CD4-positive, alpha-beta T cell (primary cell): ENCODE results near the gene CLCA2. TPM values are rescaled to one million over a fixed set of nuclear protein-coding genes. Genes with fewer than 3 reads are reported as not detected.

Experiments used
- ATAC-seq: fragments of 200-7000 bp; cut with Tn5 transposase; one replicate; pipeline ENCODE4 v1.10.0; 2022; ENCODE audit warnings: mild to moderate bottlenecking; ENCODE audit not compliant: poor library complexity
- CTCF ChIA-PET: fragments of 350-600 bp; sonication (Branson Sonifier 250); formaldehyde crosslinking; loops from one replicate; lab custom pipeline; 2021; ENCODE audit warnings: antibody characterized with exemption, inconsistent platforms; lab: Charles Lee
- POLR2A ChIA-PET: fragments of 350-600 bp; sonication (Branson Sonifier 250); formaldehyde crosslinking; loops from one replicate; lab custom pipeline; 2021; ENCODE audit warnings: antibody characterized with exemption, inconsistent platforms; lab: Charles Lee
- DNase-seq, 14 experiments: peaks; one replicate each; pipeline ENCODE4 v3.0.0-alpha.2; 2013 to 2020; ENCODE audit warnings: mixed read lengths in 2 of 14
- H3K27ac ChIP-seq, 2 donors: one replicate each; pipeline versions ENCODE4 v1.5.1 to v1.7.0; 2013; ENCODE audit warnings: low read length in 2 of 2, low read depth in 1 of 2, mild to moderate bottlenecking in 1 of 2
- H3K27me3 ChIP-seq, 2 experiments: 1 replicate in 1 of 2; 2 replicates in 1 of 2; pipeline versions ENCODE4 v1.6.1 to v1.7.0; 2013; ENCODE audit warnings: low read length in 2 of 2, control low read depth in 1 of 2, mild to moderate bottlenecking in 1 of 2, moderate library complexity in 1 of 2; ENCODE audit not compliant: insufficient read depth in 2 of 2, control insufficient read depth in 1 of 2
- H3K36me3 ChIP-seq: one replicate; pipeline ENCODE4 v1.6.1; 2013; ENCODE audit warnings: low read length, control low read depth; ENCODE audit not compliant: insufficient read depth
- H3K4me1 ChIP-seq: one replicate; pipeline ENCODE4 v1.6.1; 2013; ENCODE audit warnings: low read length, control low read depth; ENCODE audit not compliant: insufficient read depth
- H3K4me3 ChIP-seq: one replicate; pipeline ENCODE4 v1.5.1; 2013; ENCODE audit warnings: mild to moderate bottlenecking, low read length, moderate library complexity
- H3K9me3 ChIP-seq, 2 experiments: 1 replicate in 1 of 2; 2 replicates in 1 of 2; pipeline versions ENCODE4 v1.6.1 to v1.7.0; 2013; ENCODE audit warnings: low read length in 2 of 2, mild to moderate bottlenecking in 2 of 2, control low read depth in 1 of 2, moderate library complexity in 1 of 2; ENCODE audit not compliant: control insufficient read depth in 1 of 2, insufficient read depth in 1 of 2
- H3K27ac Mint-ChIP-seq: one replicate; pipeline ENCODE4 v1.8.0; 2020; ENCODE audit warnings: mixed read lengths
- H3K27me3 Mint-ChIP-seq: one replicate; pipeline ENCODE4 v1.8.0; 2021; ENCODE audit warnings: mixed read lengths
- H3K36me3 Mint-ChIP-seq: one replicate; pipeline ENCODE4 v1.8.0; 2021; ENCODE audit warnings: low read depth, mixed read lengths
- H3K4me1 Mint-ChIP-seq: one replicate; pipeline ENCODE4 v1.8.0; 2021; ENCODE audit warnings: low read depth, mixed read lengths
- H3K4me3 Mint-ChIP-seq: one replicate; pipeline ENCODE4 v1.8.0; 2020; ENCODE audit warnings: mild to moderate bottlenecking, mixed read lengths
- H3K9me3 Mint-ChIP-seq: one replicate; pipeline ENCODE4 v1.8.0; 2020; ENCODE audit warnings: mixed read lengths
- CTCF ChIP-seq: fragments of 200-600 bp; IDR thresholded peaks from one replicate; pipeline ENCODE4 v1.8.0; 2022; ENCODE audit warnings: antibody characterized with exemption, mild to moderate bottlenecking
- intact Hi-C, 2 experiments: fragments of 100-400 bp; cut with DNase I in 1 of 2; cut with micrococcal nuclease in 1 of 2; formaldehyde crosslinking; loops; one replicate each; pipeline versions ENCODE4 v1.15.1 to v1.9.0; 2023 to 2025; cut with DNase I, micrococcal nuclease
- total RNA-seq, 174 experiments: library from RNA in 2 of 174; stranded (reverse) in 2 of 174; gene quantifications; one replicate each; pipeline ENCODE4 v1.2.3 and lab custom pipeline; 2021 to 2026

CLCA2 gene
- total RNA-seq, 2 experiments from 2014 or later = not detected

GRCh38 chr1:86455073-86455472 is 31.1 kb downstream of the CLCA2 start:
- ATAC-seq (no peak), DNase-seq (no peak)
- ChIA-PET CTCF (no interaction called here), POLR2A (no interaction called here)
- H3K9me3 Mint-ChIP-seq = no peaks in the 10 kb centered on the region
- no peak overlapping the region for H3K4me3 Mint-ChIP-seq
- intact Hi-C loops = no loop called here
- no peaks in the 10 kb centered on the region for H3K4me1 ChIP-seq
- H3K27me3 ChIP-seq = no peaks in the 10 kb centered on the region
- H3K27ac ChIP-seq = no peak overlapping the region
- H3K36me3 ChIP-seq = no peaks in the 10 kb centered on the region
- H3K36me3 Mint-ChIP-seq = no peaks in the 10 kb centered on the region
- TF ChIP-seq CTCF = no peak
- H3K4me1 Mint-ChIP-seq = no peaks in the 10 kb centered on the region
- peaks cover 4% of the 10 kb centered on the region for H3K27me3 Mint-ChIP-seq
- no peaks in the 10 kb centered on the region for H3K9me3 ChIP-seq
- no peak overlapping the region for H3K27ac Mint-ChIP-seq
- no peak overlapping the region for H3K4me3 ChIP-seq

GRCh38 chr1:86460998-86461397 is 37.0 kb downstream of the CLCA2 start:
- H3K27ac Mint-ChIP-seq = no peak overlapping the region
- CTCF ChIA-PET = interaction anchor here (1.1 to 1.2 kb wide), 2 partner anchors 13 to 24 kb away, joined by 3 to 4 read pairs; no protein-coding TSS in a partner anchor
- Histone ChIP-seq H3K27ac (no peak overlapping the region), H3K27me3 (peaks cover 2 to 4% of the 10 kb centered on the region in 2 experiments), H3K9me3 (no peaks in the 10 kb centered on the region), H3K4me1 (no peaks in the 10 kb centered on the region), H3K4me3 (no peak overlapping the region), H3K36me3 (no peaks in the 10 kb centered on the region)
- TF ChIP-seq CTCF = no peak
- H3K4me3 Mint-ChIP-seq = no peak overlapping the region
- no peaks in the 10 kb centered on the region for H3K4me1 Mint-ChIP-seq
- no peak for DNase-seq
- H3K36me3 Mint-ChIP-seq = no peaks in the 10 kb centered on the region
- peaks cover 4% of the 10 kb centered on the region for H3K27me3 Mint-ChIP-seq
- no peaks in the 10 kb centered on the region for H3K9me3 Mint-ChIP-seq
- ATAC-seq = no peak
- POLR2A ChIA-PET = no interaction called here
- intact Hi-C loops = no loop called here

- ChIA-PET CTCF (interaction anchor here (1.1 to 1.2 kb wide), 2 partner anchors 12 to 25 kb away, joined by 3 to 4 read pairs; no protein-coding TSS in a partner anchor), POLR2A (no interaction called here)
- intact Hi-C loops = no loop called here
- Histone ChIP-seq H3K27me3 (peaks cover 2 to 4% of the 10 kb centered on the region in 2 experiments), H3K27ac (no peak overlapping the region), H3K4me1 (no peaks in the 10 kb centered on the region), H3K4me3 (no peak overlapping the region), H3K9me3 (no peaks in the 10 kb centered on the region), H3K36me3 (no peaks in the 10 kb centered on the region)
- Mint-ChIP-seq H3K27ac (no peak overlapping the region), H3K36me3 (no peaks in the 10 kb centered on the region), H3K27me3 (peaks cover 4% of the 10 kb centered on the region), H3K9me3 (no peaks in the 10 kb centered on the region), H3K4me1 (no peaks in the 10 kb centered on the region), H3K4me3 (no peak overlapping the region)
- no peak for TF ChIP-seq CTCF
- ATAC-seq (no peak), DNase-seq (no peak)
These were observed 37.5 kb downstream of the CLCA2 start for GRCh38 chr1:86461482-86461881.
